Fibroblast of villous mesenchyme (primary cell): Measurements from ENCODE around the gene RASGRP2. TPM values are rescaled to one million over a fixed set of nuclear protein-coding genes. Genes with fewer than 3 reads are reported as not detected.

ENCODE experiments used
- DNase-seq: peaks from one replicate; pipeline ENCODE4 v3.0.0-alpha.2; 2010; ENCODE audit warnings: low read depth
- H3K4me3 ChIP-seq: 2 replicates; pipeline ENCODE4 v1.5.1; 2011; ENCODE audit warnings: low read depth, mild to moderate bottlenecking, low read length
- CTCF ChIP-seq: IDR thresholded peaks from 2 replicates; pipeline ENCODE4 v1.5.1; 2012; ENCODE audit warnings: low read depth, mild to moderate bottlenecking, low read length; ENCODE audit not compliant: insufficient read depth
- total RNA-seq: library from RNA; depleted of rRNA; stranded (reverse); fragments of >200 nt; gene quantifications from 2 replicates; pipeline ENCODE4 v1.2.3, GENCODE V29; 2012

The RASGRP2 gene
- total RNA-seq, 1 donor: 12.5 TPM

GRCh38 chr11:64751580-64751979, 7.6 kb upstream of the RASGRP2 start:
- DNase-seq: no peak
- no peak overlapping the region for H3K4me3 ChIP-seq
- no peak for TF ChIP-seq CTCF

GRCh38 chr11:64751136-64751535, 7.2 kb upstream of the RASGRP2 start:
- DNase-seq: no peak
- TF ChIP-seq CTCF: no peak
- H3K4me3 ChIP-seq: no peak overlapping the region

GRCh38 chr11:64750361-64751054, 6.6 kb upstream of the RASGRP2 start:
- no peak for DNase-seq
- H3K4me3 ChIP-seq: no peak overlapping the region

GRCh38 chr11:64747961-64748665, 4.2 kb upstream of the RASGRP2 start:
- no peak for TF ChIP-seq CTCF
- peak; percentile 85 for DNase-seq
- no peak overlapping the region for H3K4me3 ChIP-seq

More at GRCh38 chr11:64750361-64751054, 6.6 kb upstream of the RASGRP2 start:
- no peak for TF ChIP-seq CTCF

GRCh38 chr11:64746486-64746885, 2.5 kb upstream of the RASGRP2 start:
- no peak for DNase-seq
- TF ChIP-seq CTCF: no peak
- H3K4me3 ChIP-seq: no peak overlapping the region

GRCh38 chr11:64745521-64746328, 1.8 kb upstream of the RASGRP2 start:
- H3K4me3 ChIP-seq: peak overlapping the region; percentile 67
- peak; percentile 86 for DNase-seq
- no peak for TF ChIP-seq CTCF
